WTC11 (cell line): ENCODE data around the gene SPATA13. TPM values are rescaled to one million over a fixed set of nuclear protein-coding genes. Genes with fewer than 3 reads are reported as not detected.
A peak's percentile ranks its signal among the peaks of the same experiment; 100 is the strongest.

Source experiments
- ATAC-seq: fragments of 200-7000 bp; cut with Tn5 transposase; 2 replicates; pipeline ENCODE4 v1.10.0; 2021; ENCODE audit warnings: mild to moderate bottlenecking, moderate library complexity
- CTCF ChIA-PET: fragments of 300-600 bp; sonication (Branson Sonifier 250); formaldehyde crosslinking; loops from one replicate; lab custom pipeline; 2021; ENCODE audit warnings: antibody characterized with exemption; lab: Charles Lee
- POLR2A ChIA-PET: fragments of 350-600 bp; sonication (Branson Sonifier 250); formaldehyde crosslinking; loops from one replicate; lab custom pipeline; 2021; ENCODE audit warnings: antibody characterized with exemption; lab: Charles Lee
- DNase-seq: peaks from one replicate; pipeline ENCODE4 v3.0.0; 2021; ENCODE audit warnings: low spot score
- H3K27ac Mint-ChIP-seq: 2 replicates; pipeline ENCODE4 v1.8.0; 2021; ENCODE audit warnings: mixed read lengths
- H3K27me3 Mint-ChIP-seq: 2 replicates; pipeline ENCODE4 v1.8.0; 2021; ENCODE audit warnings: low read depth, mild to moderate bottlenecking, moderate library complexity, mixed read lengths
- H3K36me3 Mint-ChIP-seq: 2 replicates; pipeline ENCODE4 v1.8.0; 2021; ENCODE audit warnings: mixed read lengths
- H3K4me1 Mint-ChIP-seq: 2 replicates; pipeline ENCODE4 v1.8.0; 2022; ENCODE audit warnings: mixed read lengths
- H3K4me3 Mint-ChIP-seq: 2 replicates; pipeline ENCODE4 v1.8.0; 2021; ENCODE audit warnings: mild to moderate bottlenecking, moderate library complexity, mixed read lengths
- H3K9me3 Mint-ChIP-seq: 2 replicates; pipeline ENCODE4 v1.8.0; 2021; ENCODE audit warnings: mixed read lengths
- FOXJ3 ChIP-seq: sonication (generic); formaldehyde crosslinking; IDR thresholded peaks from 2 replicates; pipeline ENCODE4 v1.9.0; 2021; ENCODE audit warnings: missing genetic modification reagents, mild to moderate bottlenecking, borderline replicate concordance
- GTF2I ChIP-seq: fragments of 250-450 bp; sonication (Bioruptor Pico); conservative IDR thresholded peaks from 2 replicates; pipeline ENCODE4 v1.4.0; 2021; ENCODE audit warnings: mild to moderate bottlenecking
- HMGA2 ChIP-seq: fragments of 250-450 bp; sonication (Bioruptor Pico); IDR thresholded peaks from 2 replicates; pipeline ENCODE4 v1.4.0; 2021; ENCODE audit warnings: mild to moderate bottlenecking, moderate library complexity
- KAT7 ChIP-seq: sonication (generic); formaldehyde crosslinking; IDR thresholded peaks from 2 replicates; pipeline ENCODE4 v1.8.1; 2023; ENCODE audit warnings: missing genetic modification reagents, mild to moderate bottlenecking, borderline replicate concordance
- MLX ChIP-seq: sonication (generic); formaldehyde crosslinking; IDR thresholded peaks from 2 replicates; pipeline ENCODE4 v1.8.1; 2023; ENCODE audit warnings: mild to moderate bottlenecking, missing genetic modification reagents, moderate library complexity
- OVOL2 ChIP-seq: fragments of 250-450 bp; sonication (Bioruptor Pico); IDR thresholded peaks from 2 replicates; pipeline ENCODE4 v1.9.0; 2021; ENCODE audit warnings: mild to moderate bottlenecking, borderline replicate concordance
- SMAD3 ChIP-seq: sonication (generic); formaldehyde crosslinking; IDR thresholded peaks from 2 replicates; pipeline ENCODE4 v1.8.0; 2022; ENCODE audit warnings: missing genetic modification reagents, mild to moderate bottlenecking, borderline replicate concordance
- SMAD4 ChIP-seq: sonication (generic); formaldehyde crosslinking; IDR thresholded peaks from 2 replicates; pipeline ENCODE4 v1.8.0; 2022; ENCODE audit warnings: mild to moderate bottlenecking, missing genetic modification reagents
- SOX15 ChIP-seq: fragments of 250-450 bp; sonication (Bioruptor Pico); IDR thresholded peaks from 2 replicates; pipeline ENCODE4 v1.9.0; 2021; ENCODE audit warnings: mild to moderate bottlenecking
- TEAD1 ChIP-seq: sonication (generic); formaldehyde crosslinking; IDR thresholded peaks from 2 replicates; pipeline ENCODE4 v1.8.0; 2022; ENCODE audit warnings: mild to moderate bottlenecking, missing genetic modification reagents
- USF2 ChIP-seq: sonication (generic); formaldehyde crosslinking; IDR thresholded peaks from 2 replicates; pipeline ENCODE4 v1.8.1; 2023; ENCODE audit warnings: mild to moderate bottlenecking, missing genetic modification reagents, moderate library complexity
- ZMAT4 ChIP-seq: fragments of 250-450 bp; sonication (Bioruptor Pico); IDR thresholded peaks from 2 replicates; pipeline ENCODE4 v1.9.0; 2021; ENCODE audit warnings: mild to moderate bottlenecking
- ZNF263 ChIP-seq: sonication (generic); formaldehyde crosslinking; IDR thresholded peaks from 2 replicates; pipeline ENCODE4 v1.8.1; 2022; ENCODE audit warnings: low read depth, mild to moderate bottlenecking, moderate library complexity, missing genetic modification reagents
- ZNF317 ChIP-seq: sonication (generic); formaldehyde crosslinking; IDR thresholded peaks from 2 replicates; pipeline ENCODE4 v1.8.1; 2023; ENCODE audit warnings: low read depth, mild to moderate bottlenecking, moderate library complexity, missing genetic modification reagents, borderline replicate concordance
- ZNF416 ChIP-seq: fragments of 250-450 bp; sonication (Bioruptor Pico); IDR thresholded peaks from 2 replicates; pipeline ENCODE4 v1.9.0; 2021; ENCODE audit warnings: mild to moderate bottlenecking, inconsistent platforms
- ZNF671 ChIP-seq: fragments of 250-450 bp; sonication (Bioruptor Pico); IDR thresholded peaks from 2 replicates; pipeline ENCODE4 v1.8.0; 2021; ENCODE audit warnings: mild to moderate bottlenecking
- total RNA-seq: library from RNA; stranded (reverse); gene quantifications from 3 replicates; pipeline ENCODE4 v1.2.3, GENCODE V29; 2021
- TF ChIP-seq, protein P1 (sequence below): fragments of 250-450 bp; sonication (Bioruptor Pico); conservative IDR thresholded peaks from 2 replicates; pipeline ENCODE4 v1.9.0; 2021; ENCODE audit warnings: mild to moderate bottlenecking
- TF ChIP-seq, protein P2 (sequence below): fragments of 250-450 bp; sonication (Bioruptor Pico); IDR thresholded peaks from 2 replicates; pipeline ENCODE4 v1.9.0; 2021; ENCODE audit warnings: mild to moderate bottlenecking
- TF ChIP-seq, protein P3 (sequence below): sonication (generic); formaldehyde crosslinking; IDR thresholded peaks from 2 replicates; pipeline ENCODE4 v1.8.1; 2022; ENCODE audit warnings: mild to moderate bottlenecking, missing genetic modification reagents, moderate library complexity, borderline replicate concordance

The SPATA13 gene
- total RNA-seq, 1 experiment from 2014 or later, result 29.0 TPM

DNA sequence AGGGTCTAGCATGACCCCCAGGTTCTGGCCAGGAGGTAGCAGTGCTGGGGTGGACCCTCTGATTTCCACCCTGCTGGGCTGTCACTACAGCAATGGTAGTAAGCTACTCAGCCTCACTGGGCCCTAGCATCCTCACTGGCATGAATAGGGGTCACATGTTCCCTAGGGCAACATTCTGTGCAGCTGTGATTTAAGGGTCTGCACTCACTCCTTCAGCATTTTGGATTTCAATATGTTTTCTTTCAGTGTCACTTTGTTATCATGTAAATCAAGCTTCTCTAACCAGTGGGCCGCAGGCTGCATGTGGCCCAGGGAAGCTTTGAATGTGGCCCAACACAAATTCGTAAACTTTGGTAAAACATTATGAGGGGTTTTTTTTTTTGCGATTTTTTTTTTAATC lies 57.8 kb downstream of the SPATA13 start:
- ChIA-PET POLR2A (interaction anchor here (0.7 to 0.8 kb wide), 2 partner anchors 58 to 265 kb away, joined by 3 read pairs; partner anchors contain the start of gene SPATA13), CTCF (interaction anchor here (0.6 to 5.8 kb wide), 16 partner anchors 8 to 297 kb away, joined by 3 to 59 read pairs (median 3); partner anchors contain the start of gene SPATA13)
- Mint-ChIP-seq H3K4me3 (no peak overlapping the region), H3K27ac (no peak overlapping the region; the same call in 1 of the 2 replicates), H3K36me3 (no peaks in the 10 kb centered on the region), H3K27me3 (no peaks in the 10 kb centered on the region), H3K4me1 (peaks cover 47% of the 10 kb centered on the region), H3K9me3 (no peaks in the 10 kb centered on the region)
- DNase-seq (no peak), ATAC-seq (peak; percentile 11; the same call in 1 of the 2 replicates)
- TF ChIP-seq USF2 (CRISPR knock-in tag) (peak; percentile 59), FOXJ3 (CRISPR knock-in tag) (no peak), ZMAT4 (no peak)

GRCh38 chr13:24218977-24219376 lies 58.5 kb downstream of the SPATA13 start:
- no peak for ATAC-seq

More at GRCh38 chr13:24218977-24219376, 58.5 kb downstream of the SPATA13 start:
- Mint-ChIP-seq H3K9me3 (no peaks in the 10 kb centered on the region), H3K27me3 (no peaks in the 10 kb centered on the region), H3K4me1 (peaks cover 45% of the 10 kb centered on the region), H3K27ac (no peak overlapping the region), H3K4me3 (no peak overlapping the region), H3K36me3 (no peaks in the 10 kb centered on the region)
- no peak for TF ChIP-seq ZNF263
- TF ChIP-seq GTF2I, result no peak
- TF ChIP-seq, protein P1, sequence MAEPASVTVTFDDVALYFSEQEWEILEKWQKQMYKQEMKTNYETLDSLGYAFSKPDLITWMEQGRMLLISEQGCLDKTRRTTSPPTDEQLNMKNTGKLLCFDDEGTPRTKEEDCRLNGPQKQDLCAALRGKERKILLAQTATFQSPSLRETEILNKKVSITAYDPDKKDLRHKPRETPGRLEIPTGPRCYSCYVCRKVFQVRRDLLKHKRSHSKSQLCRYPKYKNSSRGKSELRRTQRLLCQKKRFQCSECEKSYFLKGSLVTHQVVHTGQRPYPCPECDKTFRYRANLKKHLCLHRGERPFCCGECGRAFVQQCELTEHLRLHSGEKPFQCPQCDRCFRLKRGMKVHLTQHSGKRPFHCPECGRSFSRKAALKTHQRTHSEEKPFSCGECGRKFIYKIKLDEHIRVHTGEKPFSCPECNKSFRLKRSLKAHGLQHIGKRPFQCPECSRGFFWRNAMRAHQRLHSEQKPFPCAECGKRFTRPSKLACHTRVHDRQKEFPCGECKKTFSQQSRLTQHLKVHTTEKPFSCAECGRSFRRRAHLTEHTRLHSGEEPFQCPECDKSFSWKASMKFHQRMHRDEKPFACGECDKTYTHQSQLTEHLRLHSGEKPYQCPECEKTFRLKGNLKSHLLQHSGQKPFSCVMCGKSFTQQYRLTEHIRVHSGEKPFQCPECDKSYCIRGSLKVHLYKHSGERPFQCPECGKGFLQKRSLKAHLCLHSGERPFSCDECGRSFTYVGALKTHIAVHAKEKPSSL (CRISPR knock-in tag), result no peak
- TF ChIP-seq ZNF317, result no peak
- TF ChIP-seq SOX15 (CRISPR knock-in tag), result no peak
- TF ChIP-seq HMGA2 (CRISPR knock-in tag), result no peak
- TF ChIP-seq, protein P2, sequence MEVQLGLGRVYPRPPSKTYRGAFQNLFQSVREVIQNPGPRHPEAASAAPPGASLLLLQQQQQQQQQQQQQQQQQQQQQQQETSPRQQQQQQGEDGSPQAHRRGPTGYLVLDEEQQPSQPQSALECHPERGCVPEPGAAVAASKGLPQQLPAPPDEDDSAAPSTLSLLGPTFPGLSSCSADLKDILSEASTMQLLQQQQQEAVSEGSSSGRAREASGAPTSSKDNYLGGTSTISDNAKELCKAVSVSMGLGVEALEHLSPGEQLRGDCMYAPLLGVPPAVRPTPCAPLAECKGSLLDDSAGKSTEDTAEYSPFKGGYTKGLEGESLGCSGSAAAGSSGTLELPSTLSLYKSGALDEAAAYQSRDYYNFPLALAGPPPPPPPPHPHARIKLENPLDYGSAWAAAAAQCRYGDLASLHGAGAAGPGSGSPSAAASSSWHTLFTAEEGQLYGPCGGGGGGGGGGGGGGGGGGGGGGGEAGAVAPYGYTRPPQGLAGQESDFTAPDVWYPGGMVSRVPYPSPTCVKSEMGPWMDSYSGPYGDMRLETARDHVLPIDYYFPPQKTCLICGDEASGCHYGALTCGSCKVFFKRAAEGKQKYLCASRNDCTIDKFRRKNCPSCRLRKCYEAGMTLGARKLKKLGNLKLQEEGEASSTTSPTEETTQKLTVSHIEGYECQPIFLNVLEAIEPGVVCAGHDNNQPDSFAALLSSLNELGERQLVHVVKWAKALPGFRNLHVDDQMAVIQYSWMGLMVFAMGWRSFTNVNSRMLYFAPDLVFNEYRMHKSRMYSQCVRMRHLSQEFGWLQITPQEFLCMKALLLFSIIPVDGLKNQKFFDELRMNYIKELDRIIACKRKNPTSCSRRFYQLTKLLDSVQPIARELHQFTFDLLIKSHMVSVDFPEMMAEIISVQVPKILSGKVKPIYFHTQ (CRISPR knock-in tag), result no peak
- no peak for TF ChIP-seq KAT7 (CRISPR knock-in tag)
- TF ChIP-seq ZNF671 (CRISPR knock-in tag), result no peak
- no peak for TF ChIP-seq OVOL2
- no peak for TF ChIP-seq SMAD4 (CRISPR knock-in tag)
- no peak for TF ChIP-seq TEAD1 (CRISPR knock-in tag)
- no peak for TF ChIP-seq MLX (CRISPR knock-in tag)
- TF ChIP-seq, protein P3, sequence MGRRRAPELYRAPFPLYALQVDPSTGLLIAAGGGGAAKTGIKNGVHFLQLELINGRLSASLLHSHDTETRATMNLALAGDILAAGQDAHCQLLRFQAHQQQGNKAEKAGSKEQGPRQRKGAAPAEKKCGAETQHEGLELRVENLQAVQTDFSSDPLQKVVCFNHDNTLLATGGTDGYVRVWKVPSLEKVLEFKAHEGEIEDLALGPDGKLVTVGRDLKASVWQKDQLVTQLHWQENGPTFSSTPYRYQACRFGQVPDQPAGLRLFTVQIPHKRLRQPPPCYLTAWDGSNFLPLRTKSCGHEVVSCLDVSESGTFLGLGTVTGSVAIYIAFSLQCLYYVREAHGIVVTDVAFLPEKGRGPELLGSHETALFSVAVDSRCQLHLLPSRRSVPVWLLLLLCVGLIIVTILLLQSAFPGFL (CRISPR knock-in tag), result no peak
- TF ChIP-seq ZNF416 (CRISPR knock-in tag), result no peak
- TF ChIP-seq SMAD3 (CRISPR knock-in tag), result no peak
- DNase-seq, result no peak
- CTCF ChIA-PET, result interaction anchor here (0.6 to 5.8 kb wide), 10 partner anchors 9 to 214 kb away, joined by 3 to 59 read pairs (median 3); partner anchors contain the start of gene SPATA13
- POLR2A ChIA-PET, result interaction anchor here (0.6 kb wide), 2 partner anchors 13 to 78 kb away, joined by 3 read pairs; no protein-coding TSS in a partner anchor
